KMS-11 (cell line): ENCODE measurements around the gene COL6A6.

Source experiments
- H2AFZ ChIP-seq: fragments of 200-600 bp; sonication (generic); 2 replicates; pipeline ENCODE4 v1.6.1; 2016; ENCODE audit warnings: antibody characterized with exemption, mixed run types, low read depth
- H3K27ac ChIP-seq: fragments of 200-600 bp; sonication (generic); 2 replicates; pipeline ENCODE4 v1.6.1; 2016; ENCODE audit warnings: mild to moderate bottlenecking, mixed run types
- H3K27me3 ChIP-seq: fragments of 200-600 bp; sonication (generic); 2 replicates; pipeline ENCODE4 v1.6.1; 2017; ENCODE audit warnings: mild to moderate bottlenecking, low read depth, mixed run types, moderate library complexity; ENCODE audit not compliant: insufficient read depth
- H3K36me3 ChIP-seq: fragments of 200-600 bp; sonication (generic); 2 replicates; pipeline ENCODE4 v1.6.1; 2017; ENCODE audit warnings: mild to moderate bottlenecking, mixed run types; ENCODE audit not compliant: insufficient read depth
- H3K4me1 ChIP-seq: fragments of 200-600 bp; sonication (generic); 2 replicates; pipeline ENCODE4 v1.6.1; 2016; ENCODE audit warnings: mild to moderate bottlenecking, low read depth, mixed run types; ENCODE audit not compliant: poor library complexity, severe bottlenecking
- H3K4me2 ChIP-seq: fragments of 200-600 bp; sonication (generic); 2 replicates; pipeline ENCODE4 v1.7.0; 2016; ENCODE audit warnings: mild to moderate bottlenecking, mixed run types
- H3K4me3 ChIP-seq: fragments of 200-600 bp; sonication (generic); IDR thresholded peaks from 2 replicates; pipeline ENCODE4 v1.6.1; 2017; ENCODE audit warnings: low read depth, low read length, mixed read lengths; ENCODE audit not compliant: insufficient read depth
- H3K79me2 ChIP-seq: fragments of 200-600 bp; sonication (generic); 2 replicates; pipeline ENCODE4 v1.6.1; 2016; ENCODE audit warnings: low read depth, mixed run types; ENCODE audit not compliant: insufficient read depth
- H3K9ac ChIP-seq: fragments of 200-600 bp; sonication (generic); 2 replicates; pipeline ENCODE4 v1.6.1; 2016; ENCODE audit warnings: mild to moderate bottlenecking, mixed run types
- H4K20me1 ChIP-seq: fragments of 200-600 bp; sonication (generic); 2 replicates; pipeline ENCODE4 v1.6.1; 2016; ENCODE audit warnings: mild to moderate bottlenecking, mixed run types; ENCODE audit not compliant: insufficient read depth
- TF ChIP-seq, protein P1 (sequence below): fragments of 200-600 bp; sonication (generic); conservative IDR thresholded peaks from 2 replicates; pipeline ENCODE4 v1.6.1; 2017; ENCODE audit warnings: low read depth, mild to moderate bottlenecking, antibody characterized with exemption, low read length, moderate library complexity, mixed read lengths

COL6A6 gene

DNA sequence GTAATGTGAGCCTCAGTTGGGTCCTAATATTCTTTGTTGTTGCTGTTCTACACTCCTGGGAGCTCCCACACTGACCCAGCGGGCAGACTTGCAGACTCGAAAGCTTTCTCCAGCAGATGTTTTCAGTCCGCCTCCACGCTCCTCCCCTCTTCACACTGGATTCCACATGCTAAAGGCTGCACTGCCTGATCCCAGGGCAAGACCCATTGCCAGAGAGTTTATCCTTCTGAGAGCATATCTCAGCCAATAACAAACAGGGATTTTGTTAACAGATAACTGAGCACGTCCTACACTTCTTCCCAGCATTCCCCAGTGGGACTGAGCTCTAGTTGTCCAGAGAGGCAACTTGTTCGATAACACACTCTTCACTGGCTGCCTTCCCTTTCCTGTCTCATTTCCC lies 8.0 kb upstream of the COL6A6 start:
- Histone ChIP-seq H3K9ac (no peak overlapping the region), H3K4me2 (no peak overlapping the region), H3K27me3 (no peaks in the 10 kb centered on the region)

DNA sequence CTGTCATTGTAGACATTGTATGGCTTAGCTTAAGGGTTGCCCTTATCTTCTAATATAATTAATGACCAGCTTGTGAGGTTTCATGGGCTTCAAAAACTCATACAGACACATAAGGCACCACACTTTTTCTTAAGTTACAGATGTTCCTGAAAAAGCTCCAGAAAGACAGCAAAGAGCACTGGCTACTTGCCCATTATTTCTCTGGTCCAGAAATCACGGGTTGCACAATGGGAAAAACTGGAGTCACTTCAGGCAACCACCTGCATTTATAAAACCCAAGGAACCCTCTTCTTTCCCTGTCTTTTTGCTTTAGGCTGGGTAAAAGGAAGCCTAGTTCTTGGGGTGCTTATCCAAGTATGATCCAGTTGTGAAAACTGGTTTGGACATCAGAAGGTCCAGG lies 2.3 kb upstream of the COL6A6 start:
- H3K27me3 ChIP-seq: no peaks in the 10 kb centered on the region
- H2AFZ ChIP-seq: no peak overlapping the region
- H3K4me2 ChIP-seq: no peak overlapping the region
- no peaks in the 10 kb centered on the region for H3K4me1 ChIP-seq
- TF ChIP-seq, protein P1, sequence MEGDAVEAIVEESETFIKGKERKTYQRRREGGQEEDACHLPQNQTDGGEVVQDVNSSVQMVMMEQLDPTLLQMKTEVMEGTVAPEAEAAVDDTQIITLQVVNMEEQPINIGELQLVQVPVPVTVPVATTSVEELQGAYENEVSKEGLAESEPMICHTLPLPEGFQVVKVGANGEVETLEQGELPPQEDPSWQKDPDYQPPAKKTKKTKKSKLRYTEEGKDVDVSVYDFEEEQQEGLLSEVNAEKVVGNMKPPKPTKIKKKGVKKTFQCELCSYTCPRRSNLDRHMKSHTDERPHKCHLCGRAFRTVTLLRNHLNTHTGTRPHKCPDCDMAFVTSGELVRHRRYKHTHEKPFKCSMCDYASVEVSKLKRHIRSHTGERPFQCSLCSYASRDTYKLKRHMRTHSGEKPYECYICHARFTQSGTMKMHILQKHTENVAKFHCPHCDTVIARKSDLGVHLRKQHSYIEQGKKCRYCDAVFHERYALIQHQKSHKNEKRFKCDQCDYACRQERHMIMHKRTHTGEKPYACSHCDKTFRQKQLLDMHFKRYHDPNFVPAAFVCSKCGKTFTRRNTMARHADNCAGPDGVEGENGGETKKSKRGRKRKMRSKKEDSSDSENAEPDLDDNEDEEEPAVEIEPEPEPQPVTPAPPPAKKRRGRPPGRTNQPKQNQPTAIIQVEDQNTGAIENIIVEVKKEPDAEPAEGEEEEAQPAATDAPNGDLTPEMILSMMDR: no peak
- H3K36me3 ChIP-seq: no peaks in the 10 kb centered on the region
- H4K20me1 ChIP-seq: no peaks in the 10 kb centered on the region
- no peak overlapping the region for H3K27ac ChIP-seq
- no peak overlapping the region for H3K9ac ChIP-seq
- no peak overlapping the region for H3K4me3 ChIP-seq
- no peaks in the 10 kb centered on the region for H3K79me2 ChIP-seq

More for the DNA sequence above, 8.0 kb upstream of the COL6A6 start:
- Histone ChIP-seq H4K20me1 (no peaks in the 10 kb centered on the region), H2AFZ (no peak overlapping the region), H3K27ac (no peak overlapping the region), H3K36me3 (no peaks in the 10 kb centered on the region), H3K79me2 (no peaks in the 10 kb centered on the region), H3K4me1 (no peaks in the 10 kb centered on the region), H3K4me3 (no peak overlapping the region)
- TF ChIP-seq, protein P1: no peak

DNA sequence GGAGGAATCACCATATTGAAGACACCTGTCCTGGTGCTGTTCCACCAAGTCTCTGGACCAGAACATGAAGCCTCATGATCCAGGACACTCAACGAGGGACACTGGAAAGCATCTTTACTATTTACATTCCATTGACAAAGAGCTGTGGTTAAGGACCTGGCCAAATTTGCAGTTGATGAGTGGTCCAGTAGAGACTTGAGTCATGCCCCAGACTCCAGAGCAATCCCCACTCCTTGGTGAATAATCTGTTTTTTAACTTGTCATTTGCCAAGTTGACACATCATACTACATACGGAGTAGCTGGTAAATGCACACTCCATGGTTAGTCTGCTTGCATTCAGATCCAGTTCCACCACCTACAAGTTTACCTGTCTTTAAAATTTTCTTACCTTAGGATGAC lies 1.2 kb upstream of the COL6A6 start:
- H3K4me2 ChIP-seq: no peak overlapping the region
- H3K4me1 ChIP-seq: no peaks in the 10 kb centered on the region
- H3K79me2 ChIP-seq: no peaks in the 10 kb centered on the region
- TF ChIP-seq, protein P1: no peak
- no peak overlapping the region for H3K4me3 ChIP-seq
- H4K20me1 ChIP-seq: no peaks in the 10 kb centered on the region
- no peak overlapping the region for H2AFZ ChIP-seq
- H3K27me3 ChIP-seq: no peaks in the 10 kb centered on the region
- no peak overlapping the region for H3K9ac ChIP-seq
- H3K36me3 ChIP-seq: no peaks in the 10 kb centered on the region
- H3K27ac ChIP-seq: no peak overlapping the region

DNA sequence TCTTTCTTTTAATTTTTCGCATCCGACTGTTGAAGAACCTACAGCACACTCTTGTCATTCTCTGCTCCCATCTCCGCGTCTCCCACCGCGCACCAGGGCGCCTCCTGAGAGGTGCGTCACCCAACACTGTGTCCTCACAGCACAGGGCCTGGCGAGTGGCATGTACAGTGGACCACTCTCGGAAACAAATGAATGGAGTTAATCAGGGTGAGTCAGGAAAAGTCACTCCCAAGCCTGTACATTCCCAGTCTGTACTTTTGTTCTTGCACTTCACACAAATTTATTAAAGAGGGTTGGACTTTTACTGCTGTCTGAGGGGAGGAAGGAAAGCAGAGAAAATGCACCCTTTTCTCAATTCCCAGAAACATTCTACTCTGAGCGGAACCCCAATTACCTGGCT lies 625 bp downstream of the COL6A6 start:
- Histone ChIP-seq H3K36me3 (no peaks in the 10 kb centered on the region), H3K4me3 (no peak overlapping the region), H3K4me2 (no peak overlapping the region), H2AFZ (no peak overlapping the region), H3K79me2 (no peaks in the 10 kb centered on the region), H3K27me3 (no peaks in the 10 kb centered on the region), H3K27ac (no peak overlapping the region), H3K4me1 (no peaks in the 10 kb centered on the region), H3K9ac (no peak overlapping the region), H4K20me1 (no peaks in the 10 kb centered on the region)
- TF ChIP-seq, protein P1: no peak
